Inferior parietal cortex (tissue), 1 donor: ENCODE measurements around the gene RGS17.
"Not testable (repeated sequence)": the region's sequence is repeated elsewhere in the genome, so short reads cannot be mapped to it uniquely, and the experiment has no call there.

Experiments used
- DNase-seq: peaks from one replicate; pipeline ENCODE4 v3.0.0-alpha.2; 2016; ENCODE audit errors: extremely low spot score

Gene RGS17

DNA sequence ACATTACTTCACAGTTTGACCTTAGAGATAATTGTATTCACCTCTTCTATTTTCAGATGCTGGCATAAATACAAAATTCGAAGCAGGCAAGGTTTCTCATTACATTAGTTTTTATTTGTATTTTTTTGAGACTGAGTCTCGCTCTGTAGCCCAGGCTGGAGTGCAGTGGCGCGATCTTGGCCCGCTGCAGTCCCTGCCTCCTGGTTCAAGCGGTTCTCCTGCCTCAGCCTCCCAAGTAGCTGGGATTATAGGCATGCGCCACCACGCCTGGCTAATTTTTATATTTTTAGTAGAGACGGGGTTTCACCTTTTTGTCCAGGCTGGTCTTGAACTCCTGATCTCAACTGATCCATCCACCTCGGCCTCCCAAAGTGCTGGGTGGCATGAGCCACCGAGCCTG lies 145.8 kb downstream of the RGS17 start:
- DNase-seq: not testable (repeated sequence)

DNA sequence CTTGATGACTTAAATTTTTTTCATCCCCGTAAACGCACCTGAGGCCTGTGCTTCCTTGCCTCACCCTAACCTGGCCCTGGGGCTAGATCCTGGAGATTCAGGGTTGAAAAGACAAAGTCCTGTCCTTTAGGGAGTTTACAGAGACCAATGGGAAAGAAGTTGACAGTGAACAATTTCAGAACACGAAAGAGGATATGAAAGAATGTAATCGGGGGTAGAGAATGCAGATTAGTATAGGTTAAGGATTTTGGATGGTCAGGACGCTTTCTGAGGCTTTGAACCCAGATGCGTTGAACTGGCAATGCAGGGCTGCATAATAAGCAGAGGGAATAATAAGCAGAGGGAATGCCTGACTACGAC lies 146.6 kb downstream of the RGS17 start:
- DNase-seq: no peak

DNA sequence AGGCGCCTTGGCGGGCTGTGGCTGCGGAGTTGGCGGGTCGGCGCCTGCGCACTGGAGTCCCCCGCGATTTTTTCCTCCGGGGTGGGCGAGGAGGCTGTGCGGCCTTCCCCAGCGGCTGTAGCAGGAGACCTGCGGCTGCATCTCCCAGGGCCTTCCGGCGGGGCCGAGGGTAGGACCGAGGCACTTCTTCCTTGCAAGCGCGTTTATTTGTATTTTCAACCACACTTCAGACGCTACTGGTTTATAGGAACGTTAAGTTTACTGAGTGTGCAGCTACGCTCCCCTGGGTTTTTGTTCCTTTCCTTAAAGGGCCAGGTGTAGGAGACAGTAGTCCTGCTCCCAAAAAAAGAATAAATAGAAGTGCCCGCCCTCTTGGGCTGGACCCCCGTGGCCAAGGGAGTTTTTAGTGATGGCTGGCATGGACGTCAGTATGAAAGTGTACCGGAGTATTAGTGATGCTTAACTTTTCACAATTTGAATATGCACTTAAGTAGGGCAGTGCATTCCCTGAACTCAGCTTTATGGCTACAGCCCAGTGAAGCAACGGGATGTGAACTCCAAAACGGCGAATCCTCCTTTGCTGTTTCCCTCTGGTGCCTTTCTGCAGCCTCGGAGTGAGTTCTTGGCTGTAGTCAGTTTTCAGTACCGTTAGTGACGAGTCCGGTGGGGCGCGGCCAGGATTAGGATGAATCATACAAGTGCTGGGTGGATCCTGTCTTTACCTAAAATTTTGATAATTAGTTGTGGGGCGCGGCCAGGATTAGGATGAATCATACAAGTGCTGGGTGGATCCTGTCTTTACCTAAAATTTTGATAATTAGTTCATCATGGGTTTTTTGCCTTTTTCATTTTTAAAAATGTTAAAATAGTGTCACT lies 147.2 kb downstream of the RGS17 start:
- DNase-seq: peak; percentile 98

DNA sequence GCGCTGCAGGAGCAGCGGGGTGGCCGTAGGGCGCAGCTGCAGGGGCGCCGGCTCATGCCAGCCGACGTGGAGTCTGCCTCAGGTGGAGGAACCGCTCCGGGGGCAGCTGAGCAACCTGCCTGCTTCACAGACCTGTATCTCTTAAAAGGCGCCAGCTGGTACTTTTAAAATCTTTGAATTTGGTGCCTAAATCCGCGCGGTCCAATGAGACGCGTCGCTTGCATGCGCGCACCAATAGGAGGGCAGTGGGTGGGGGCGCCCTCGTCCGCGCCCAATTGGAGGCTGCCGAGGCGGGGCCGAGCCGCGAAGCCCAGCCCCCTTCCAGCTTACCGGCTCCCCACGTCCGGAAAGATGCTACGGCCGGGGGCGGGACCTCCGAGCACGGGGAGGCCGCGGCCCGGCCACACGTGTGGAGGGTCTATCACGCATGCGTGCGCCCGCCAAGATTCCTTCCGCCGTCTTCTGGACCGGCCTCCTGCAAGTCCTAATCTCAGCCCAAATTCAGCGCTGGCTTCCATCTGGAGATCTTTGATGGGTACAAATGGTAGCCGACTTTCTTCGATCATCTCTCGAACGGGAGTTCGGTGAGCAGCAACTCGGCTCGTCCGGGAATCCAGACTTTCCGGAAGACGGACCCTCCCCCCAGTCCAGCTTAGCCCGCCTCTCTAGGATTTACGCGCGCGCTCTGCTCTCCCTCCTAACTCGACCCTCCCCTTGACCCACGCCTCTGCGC lies 148.0 kb downstream of the RGS17 start, which contains the start of gene FBXO5:
TSS of gene FBXO5 (minus strand) at position 138 of the 733 bp plus-strand sequence. CDS start at position 56, 82 bp downstream.
- peak; percentile 94 for DNase-seq

DNA sequence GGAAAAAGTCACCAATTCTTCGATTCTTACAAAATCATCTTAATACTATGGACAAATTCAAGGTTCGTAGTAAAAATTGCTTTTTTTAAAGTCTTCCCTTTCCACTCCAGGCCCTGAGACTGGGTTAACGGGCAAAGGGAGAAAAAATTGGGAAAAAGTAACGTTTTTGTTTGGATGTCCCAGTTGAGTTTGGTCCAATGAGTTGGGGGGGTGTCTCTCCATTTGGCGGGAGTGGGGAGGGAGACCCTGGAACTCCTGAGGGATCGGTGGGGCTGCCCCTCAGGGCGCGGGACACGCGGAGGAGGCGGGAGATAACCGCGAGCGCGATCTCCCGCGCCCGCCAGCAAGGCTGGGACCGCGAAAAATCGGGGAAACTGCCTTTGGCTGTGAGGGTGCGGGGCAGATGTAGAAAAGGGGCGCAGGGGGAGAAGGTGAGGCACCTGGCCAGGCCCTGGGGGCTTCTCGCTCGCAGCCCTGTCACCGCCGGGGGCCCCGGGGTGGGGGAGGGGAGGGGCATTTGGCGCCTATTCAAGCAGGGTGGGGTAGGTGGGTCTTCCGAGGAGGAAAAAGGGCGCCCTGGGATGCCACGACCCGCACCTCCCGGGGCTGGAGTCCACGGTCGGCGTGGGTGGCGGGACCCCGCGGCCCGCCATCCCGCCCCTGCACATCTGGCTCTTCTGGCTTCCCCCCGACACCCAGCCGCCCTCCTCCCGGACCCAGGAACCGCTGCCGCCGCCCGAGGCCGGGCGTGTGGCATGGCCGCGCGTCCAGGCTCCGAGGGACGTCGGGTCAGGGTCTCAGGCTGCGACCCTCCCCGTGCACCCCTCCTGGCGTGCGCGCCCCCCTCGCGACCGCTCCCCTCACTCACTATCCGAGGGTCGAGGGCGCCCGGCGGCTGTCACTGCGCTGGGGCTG lies 148.8 kb downstream of the RGS17 start:
- DNase-seq: no peak

DNA sequence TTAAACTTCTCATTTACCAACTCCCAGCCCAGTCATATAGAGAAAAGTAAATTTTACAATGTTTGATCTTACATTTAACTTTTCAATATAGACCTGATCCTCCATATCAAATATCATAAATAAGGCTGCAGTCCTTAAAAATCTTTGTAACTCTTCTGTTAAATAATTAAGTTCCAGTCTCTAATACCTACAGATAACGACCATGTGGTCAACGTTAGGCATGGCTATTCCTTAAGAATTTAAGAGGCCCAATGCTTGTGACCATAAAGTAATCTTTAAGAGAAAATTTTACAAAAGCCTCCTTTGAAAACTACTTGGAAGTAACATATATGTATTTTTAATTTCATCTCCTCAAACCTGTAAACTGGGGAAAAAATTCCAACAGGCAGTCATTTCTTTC lies 149.9 kb downstream of the RGS17 start:
- no peak for DNase-seq

DNA sequence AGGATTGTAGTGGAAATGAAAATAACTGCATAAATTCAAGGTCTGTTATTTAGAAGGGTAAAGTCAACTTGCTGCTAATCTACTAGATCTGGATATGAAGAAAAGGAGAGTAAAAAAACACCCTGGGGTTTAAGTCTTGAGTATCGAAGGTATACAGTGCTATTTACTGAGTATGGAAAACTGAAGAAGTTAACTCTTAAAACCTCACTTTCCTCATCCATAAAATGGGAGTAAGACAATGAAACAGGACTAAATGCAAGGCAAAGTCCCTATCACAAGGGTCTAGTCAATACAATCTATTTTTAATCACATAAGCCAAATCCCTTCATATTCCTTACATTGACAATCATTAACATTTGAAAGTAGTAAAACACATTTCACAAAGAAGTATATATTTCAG lies 150.4 kb downstream of the RGS17 start:
- no peak for DNase-seq

DNA sequence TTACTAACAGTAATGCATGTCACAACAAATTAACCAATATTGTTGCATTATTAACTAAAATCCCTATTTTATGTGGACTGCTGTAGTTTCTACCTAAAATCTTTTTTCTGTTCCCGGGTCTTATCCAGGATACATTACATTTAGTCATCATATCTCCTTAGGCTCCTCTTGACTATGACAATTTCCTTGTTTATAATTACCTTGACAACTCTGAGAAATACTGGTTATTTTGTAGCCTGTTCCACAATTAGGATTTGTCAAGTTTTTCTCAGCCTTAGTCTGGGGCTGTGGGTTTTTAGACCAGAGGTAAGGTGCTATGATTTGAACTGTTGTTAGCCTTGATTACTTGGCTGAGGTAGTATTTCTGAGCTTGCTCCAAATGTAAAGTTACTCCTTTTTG lies 152.0 kb downstream of the RGS17 start:
- no peak for DNase-seq

DNA sequence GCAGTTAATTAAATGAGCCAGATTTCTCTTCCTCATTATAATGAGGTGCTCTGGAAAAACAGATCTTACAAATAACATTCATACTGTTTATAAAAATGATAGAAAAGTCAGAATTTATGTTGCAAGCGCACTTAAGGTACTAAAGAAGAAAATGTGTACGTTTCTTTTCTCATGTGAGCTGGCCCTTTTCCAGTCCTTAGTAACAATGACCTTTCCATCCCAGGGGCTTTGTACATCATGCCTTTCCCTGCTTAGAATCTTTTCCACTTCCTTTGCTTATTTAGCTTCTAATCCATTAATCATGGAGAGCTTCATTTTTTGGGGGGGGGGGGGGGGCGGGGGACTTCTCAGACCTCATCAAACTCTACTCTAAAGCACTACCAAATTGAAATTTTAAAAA lies 153.0 kb downstream of the RGS17 start:
- no peak for DNase-seq

DNA sequence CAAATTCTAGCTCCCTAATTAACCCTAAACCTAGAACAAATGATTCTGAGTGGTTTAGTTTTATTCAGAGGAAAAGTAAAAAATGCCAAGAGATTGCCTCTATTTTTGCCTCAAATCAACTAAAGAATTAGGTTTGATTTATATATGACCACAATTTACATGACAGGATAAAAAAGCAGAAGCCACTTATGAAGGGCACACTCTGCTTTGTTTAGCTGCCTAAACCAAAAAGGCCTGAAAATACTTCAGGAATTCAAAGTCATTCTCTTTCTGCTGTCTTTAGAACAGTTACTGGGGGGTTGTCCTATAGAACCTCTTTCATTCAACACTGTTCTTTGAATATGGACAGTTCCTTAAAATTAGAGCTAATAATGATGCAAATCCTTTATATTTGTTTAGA lies 153.5 kb downstream of the RGS17 start:
- no peak for DNase-seq

DNA sequence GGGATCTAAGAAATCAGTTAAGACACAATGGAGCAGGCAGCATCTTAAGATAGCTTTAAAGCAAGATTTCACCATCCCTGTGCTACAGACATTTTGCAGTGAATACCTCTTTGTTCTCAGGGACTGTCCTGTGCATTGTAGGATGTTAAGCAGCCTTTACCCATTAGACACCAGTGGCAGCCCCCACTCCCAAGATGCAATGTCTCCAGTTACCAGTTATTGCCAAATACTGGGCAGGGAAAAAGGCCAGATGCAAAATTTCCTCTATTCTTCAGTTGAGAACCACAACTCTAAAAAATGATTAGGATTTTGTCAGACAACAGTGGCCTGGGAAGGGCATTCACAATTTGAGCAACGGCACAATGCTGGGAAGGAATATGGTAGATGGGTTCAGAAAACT lies 154.3 kb downstream of the RGS17 start:
- no peak for DNase-seq

DNA sequence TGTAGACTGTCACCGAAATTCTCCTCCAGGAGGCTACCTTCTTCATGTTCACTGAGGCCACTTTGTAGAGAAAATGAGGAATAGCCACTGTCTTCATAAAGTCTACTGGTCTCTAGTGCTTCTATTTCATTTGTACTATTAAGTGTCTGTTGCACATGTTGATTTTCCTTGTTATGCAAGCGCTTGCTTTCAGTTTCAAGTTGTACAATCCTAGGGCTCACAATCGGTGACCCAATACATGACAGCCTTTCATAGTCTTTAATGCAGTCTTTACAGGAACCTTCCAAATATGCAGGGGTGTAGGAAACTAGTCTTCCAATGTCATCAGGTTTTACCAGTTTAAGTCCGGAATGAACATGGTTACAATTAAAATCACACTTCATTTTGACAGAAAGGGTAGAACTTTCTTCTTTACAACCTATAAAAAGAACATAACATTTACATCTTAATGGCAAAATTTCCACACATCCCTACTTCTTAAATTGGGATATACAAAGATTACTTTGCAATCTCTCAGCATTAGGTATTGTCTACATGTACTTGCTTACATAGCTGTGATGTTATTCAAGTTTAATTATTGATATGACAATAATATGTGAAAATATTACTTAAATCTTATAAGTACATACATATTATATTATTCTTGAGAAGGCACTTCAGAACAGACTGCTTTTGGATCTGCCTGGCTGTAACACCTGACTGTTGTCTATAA lies 155.7 kb downstream of the RGS17 start:
- no peak for DNase-seq

DNA sequence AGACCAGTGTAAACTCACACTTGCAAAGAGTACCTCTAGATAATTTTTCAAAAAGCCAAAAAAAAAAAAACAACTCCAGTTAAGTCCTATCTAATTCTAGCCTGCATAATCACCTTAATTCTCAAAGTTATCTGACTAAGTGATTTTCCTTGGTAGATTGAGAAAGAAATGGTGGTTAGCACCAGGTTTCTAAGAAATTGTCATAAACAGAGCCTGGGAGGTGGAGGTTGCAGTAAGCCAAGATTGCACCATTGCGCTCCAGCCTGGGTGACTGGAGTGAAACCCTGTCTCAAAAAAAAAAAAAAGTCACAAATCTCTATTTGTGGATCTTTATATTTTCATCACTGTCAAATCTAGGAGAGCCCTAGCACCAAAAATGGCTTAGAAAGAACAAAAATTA lies 157.2 kb downstream of the RGS17 start:
- no peak for DNase-seq

DNA sequence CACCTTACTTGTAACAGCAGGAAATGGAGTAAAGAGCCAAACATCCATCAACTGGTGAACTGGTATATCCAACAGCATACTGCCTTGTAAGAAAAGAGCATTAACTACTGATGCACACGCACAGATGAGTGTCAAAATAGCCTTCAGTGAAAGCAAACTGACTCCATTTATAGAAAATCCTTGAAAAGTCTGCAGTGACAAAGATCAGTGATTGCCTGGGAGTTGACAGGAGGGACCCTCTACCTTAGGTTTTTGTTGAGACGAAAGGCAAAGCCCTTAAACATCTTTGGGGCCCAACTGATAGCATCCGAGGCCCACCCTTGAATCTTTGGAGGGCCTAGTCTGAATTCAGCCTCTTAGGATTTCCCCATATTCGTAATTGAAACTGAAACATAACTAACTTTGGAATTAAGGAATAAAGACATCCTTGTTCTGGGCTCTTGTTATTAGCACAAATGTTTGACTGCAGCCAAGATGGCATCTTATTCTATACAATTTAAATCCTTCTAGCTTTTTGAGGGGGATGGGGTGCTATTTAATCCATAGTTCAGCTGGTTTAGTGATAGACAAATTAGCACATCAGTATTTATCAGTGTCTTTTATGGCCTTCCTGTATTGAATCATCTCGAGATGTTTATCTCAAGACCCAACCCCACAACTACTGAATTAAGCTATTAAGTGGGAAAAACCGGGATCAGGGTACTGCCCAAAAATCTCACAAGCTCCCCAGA lies 161.2 kb downstream of the RGS17 start:
- no peak for DNase-seq

DNA sequence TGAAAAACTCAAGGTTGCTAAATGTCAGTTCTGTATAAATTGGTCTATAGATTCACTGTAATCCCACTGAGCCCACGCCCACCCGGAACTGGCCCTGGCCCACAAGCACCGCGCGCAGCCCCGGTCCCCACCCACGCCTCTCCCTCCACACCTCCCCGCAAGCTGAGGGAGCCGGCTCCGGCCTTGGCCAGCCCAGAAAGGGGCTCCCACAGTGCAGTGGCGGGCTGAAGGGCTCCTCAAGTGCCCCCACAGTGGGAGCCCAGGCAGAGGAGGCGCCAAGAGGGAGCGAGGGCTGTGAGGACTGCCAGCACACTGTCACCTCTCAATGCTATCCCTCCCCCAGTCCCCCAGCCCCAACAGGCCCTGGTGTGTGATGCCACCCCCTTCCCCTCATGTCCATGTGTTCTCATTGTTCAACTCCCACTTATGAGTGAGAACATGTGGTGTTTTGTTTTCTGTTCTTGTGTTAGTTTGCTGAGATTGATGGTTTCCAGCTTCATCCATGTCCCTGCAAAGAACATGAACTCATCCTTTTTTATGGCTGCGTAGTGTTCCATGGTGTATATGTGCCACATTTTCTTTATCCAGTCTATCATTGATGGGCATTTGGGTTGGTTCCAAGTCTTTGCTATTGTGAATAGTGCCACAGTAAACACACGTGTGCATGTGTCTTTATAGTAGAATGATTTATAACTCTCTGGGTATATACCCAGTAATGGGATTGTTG lies 164.8 kb downstream of the RGS17 start:
- not testable (repeated sequence) for DNase-seq

DNA sequence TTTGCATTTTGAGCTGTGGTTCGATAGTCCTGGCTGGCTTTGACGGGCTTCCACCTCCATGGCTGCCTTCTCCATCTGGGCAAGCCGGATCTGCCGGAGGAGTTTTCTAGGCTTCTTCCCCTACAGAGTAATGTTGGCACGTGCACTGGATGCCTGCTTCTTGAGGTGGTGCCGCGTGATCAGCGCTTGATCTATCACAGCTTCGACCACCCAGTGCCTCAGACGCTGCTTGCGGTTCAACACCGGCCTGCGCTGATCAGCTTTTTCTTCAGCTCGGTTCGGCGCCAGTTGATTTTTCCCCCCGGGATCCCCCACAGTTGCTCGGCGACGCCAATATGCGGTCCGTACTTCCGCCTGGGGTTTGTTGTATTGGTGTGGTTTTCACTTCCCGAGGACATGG lies 171.7 kb downstream of the RGS17 start:
- DNase-seq: no peak

DNA sequence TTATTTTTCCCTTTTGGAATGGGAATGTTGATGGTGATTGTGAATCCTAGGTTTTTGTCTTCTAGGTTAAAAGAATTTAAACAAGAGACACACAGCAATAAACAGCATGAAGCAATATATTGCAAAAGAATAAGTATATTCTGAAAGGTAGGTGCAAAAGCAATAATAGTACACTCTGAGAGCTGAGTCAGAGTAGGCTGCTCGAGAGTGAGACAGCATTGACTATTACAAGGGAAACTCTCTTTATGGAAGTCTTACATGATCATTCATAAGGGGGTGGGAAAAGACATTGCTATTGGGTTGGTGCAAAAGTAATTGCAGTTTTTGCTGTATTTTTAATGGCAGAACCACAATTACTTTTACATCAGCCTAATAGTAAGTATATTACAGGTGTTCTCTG lies 173.3 kb downstream of the RGS17 start:
- no peak for DNase-seq
